ENCODE measurements around the gene FANCE.
"Not testable (repeated sequence)": the region's sequence is repeated elsewhere in the genome, so short reads cannot be mapped to it uniquely, and the experiment has no call there.

Gene FANCE

GRCh38 chr6:35496841-35497570 lies 44.9 kb downstream of the FANCE start, which contains the start of gene TEAD3:
Gene TEAD3, minus strand, starts transcription at chr6:35497079.
- DNase-seq (ENCODE audit: low read depth in 2 of 2, low spot score in 1 of 2) = peak in 1 of 2 donors; percentile 18

GRCh38 chr6:35497571-35498421 lies 45.7 kb downstream of the FANCE start:
- peak in 1 of 2 donors; percentile 20 for DNase-seq (ENCODE audit: low read depth in 2 of 2, low spot score in 1 of 2)

- DNase-seq (ENCODE audit: low read depth in 2 of 2, low spot score in 1 of 2) = no peak
These were observed 46.4 kb downstream of the FANCE start for GRCh38 chr6:35498422-35499067.

DNA sequence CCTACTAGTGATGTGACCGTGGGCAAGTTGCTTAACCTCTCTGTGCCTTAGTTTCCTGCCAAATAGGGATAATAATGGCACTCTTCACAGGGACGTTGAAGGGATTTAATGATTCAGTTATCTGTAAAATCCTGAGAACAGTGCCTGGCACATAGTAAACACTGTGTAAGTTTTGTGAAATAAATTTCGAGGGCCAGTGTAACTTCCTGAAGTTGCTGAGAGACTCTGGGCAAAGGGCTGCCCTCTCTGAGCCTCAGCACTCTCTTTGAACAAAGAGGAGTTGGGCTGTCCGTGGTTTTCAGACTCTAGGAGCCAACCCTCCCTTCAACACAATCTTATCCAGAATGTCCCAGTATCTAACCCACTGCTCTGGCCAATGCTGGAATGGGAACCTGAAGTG lies 47.2 kb downstream of the FANCE start:
- no peak for DNase-seq (ENCODE audit: low read depth in 2 of 2, low spot score in 1 of 2)

- no peak for DNase-seq (ENCODE audit: low read depth in 2 of 2, low spot score in 1 of 2)
These were observed 48.6 kb downstream of the FANCE start for GRCh38 chr6:35500782-35501181.

- no peak for DNase-seq (ENCODE audit: low read depth in 2 of 2, low spot score in 1 of 2)
These were observed 49.6 kb downstream of the FANCE start for GRCh38 chr6:35501784-35502183.

GRCh38 chr6:35503534-35503933 lies 51.4 kb downstream of the FANCE start:
- no peak for DNase-seq (ENCODE audit: low read depth in 2 of 2, low spot score in 1 of 2)

DNA sequence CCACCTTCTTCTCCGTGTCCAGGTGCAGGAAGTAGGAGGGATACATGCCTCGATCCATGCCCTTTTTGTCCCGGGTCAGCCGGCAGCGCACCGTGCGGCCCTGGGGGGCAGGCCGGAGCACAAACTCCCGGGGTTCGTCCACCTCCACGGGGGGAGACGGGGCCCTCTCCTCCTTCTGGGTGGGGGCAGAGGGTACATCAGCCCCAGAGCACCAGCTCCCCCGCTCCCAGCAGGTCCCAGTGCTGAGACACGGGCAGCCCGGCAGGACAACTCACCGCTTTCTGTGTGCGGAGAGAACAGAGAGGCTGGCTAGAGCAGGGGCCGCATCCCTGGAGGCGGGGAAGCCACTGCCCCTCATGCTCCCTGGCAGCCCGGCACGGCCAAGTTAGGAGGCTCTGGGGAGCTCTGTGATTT lies 53.9 kb downstream of the FANCE start:
- DNase-seq (ENCODE audit: low read depth in 2 of 2, low spot score in 1 of 2) = no peak

DNA sequence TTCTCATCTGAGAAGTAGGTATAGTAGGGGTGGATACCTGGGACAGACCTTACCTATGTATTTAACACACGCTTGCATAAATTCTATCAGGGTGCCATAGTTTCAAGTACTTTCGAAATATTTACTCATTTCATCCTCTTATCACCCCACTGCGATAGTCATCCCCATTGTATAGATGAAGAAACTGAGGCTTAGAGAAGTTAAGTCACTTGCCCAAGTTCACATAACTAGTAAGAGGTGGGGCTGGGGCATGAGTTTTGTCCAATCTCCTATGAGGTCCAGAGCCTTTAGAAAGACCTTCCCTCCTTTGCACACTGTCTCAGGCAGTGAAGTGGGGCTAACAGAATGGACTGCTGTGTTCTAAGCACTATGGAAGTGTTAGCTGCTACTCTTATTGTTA lies 54.4 kb downstream of the FANCE start:
- no peak for DNase-seq (ENCODE audit: low read depth in 2 of 2, low spot score in 1 of 2)

DNA sequence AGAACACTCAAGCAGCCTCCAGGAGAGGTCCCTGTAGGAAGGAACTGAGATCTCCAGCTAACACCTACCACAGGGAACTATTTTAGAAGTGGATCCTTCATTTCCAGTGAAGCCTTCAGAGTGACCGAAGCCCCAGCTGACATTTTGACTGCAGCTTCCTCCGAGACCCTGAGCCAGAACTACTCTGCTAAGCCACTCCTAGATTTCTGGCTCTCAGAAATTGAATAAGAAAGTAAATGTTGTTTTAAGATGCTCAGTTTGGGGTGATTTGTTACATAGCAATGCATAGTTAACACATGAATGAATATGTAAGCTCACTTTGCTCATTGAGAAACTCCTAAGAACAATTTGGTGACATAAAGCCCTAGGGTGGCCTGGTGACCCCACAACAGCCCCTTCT lies 55.1 kb downstream of the FANCE start:
- DNase-seq (ENCODE audit: low read depth in 2 of 2, low spot score in 1 of 2) = no peak

DNA sequence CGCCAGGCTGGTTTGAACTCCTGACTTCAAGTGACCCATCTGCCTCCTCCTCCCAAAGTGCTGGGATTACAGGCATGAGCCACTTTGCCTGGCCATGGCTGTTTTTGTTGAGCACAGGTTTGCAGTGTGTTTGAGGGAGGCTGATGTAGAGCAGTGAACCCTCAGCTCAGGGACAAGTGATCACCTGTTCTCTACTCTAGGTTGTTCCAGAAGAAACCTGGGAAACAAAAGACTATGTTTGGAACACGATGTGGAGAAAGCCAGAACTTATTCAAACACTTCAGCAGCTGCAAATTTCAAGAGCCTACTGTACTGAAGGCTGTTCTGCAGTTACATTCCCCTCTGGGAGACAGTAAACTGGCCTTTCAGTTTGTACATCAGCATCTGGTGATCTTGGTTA lies 55.9 kb downstream of the FANCE start:
- DNase-seq (ENCODE audit: low read depth in 2 of 2, low spot score in 1 of 2) = no peak

- DNase-seq (ENCODE audit: low read depth in 2 of 2, low spot score in 1 of 2) = no peak
These were observed 56.4 kb downstream of the FANCE start for GRCh38 chr6:35508542-35508941.

DNA sequence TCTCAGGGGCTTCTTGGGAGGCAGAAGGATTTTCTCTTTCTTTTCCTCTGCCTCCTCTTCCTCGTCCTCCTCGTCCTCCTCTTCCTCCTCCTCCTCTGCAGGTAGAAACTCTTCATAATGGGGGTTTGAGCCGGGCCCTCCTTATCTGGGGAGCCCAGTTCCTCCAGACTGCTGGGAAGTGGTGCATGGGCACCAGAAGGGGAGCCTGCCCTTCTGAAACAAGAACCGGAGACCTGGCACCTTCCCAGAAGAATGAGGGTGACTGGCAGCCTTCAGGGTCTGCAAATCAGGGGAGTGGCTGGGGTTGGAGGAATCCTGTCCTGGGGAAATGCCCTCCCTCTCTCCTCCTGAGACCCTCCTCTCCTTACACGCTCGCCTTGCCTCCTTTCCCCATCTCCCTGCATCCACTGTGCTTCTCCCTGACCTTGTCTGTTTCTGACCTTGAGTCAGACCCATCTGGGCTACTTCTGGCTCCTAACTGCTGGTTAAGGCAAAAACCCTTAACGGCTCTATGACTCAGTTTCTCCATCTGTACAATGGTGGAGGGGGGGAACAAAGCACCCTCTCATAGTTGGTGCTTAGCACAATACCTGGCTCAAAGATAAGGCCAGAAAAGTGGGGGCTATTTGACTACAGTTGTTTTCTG lies 58.9 kb downstream of the FANCE start:
- DNase-seq (ENCODE audit: low read depth in 2 of 2, low spot score in 1 of 2) = no peak

DNA sequence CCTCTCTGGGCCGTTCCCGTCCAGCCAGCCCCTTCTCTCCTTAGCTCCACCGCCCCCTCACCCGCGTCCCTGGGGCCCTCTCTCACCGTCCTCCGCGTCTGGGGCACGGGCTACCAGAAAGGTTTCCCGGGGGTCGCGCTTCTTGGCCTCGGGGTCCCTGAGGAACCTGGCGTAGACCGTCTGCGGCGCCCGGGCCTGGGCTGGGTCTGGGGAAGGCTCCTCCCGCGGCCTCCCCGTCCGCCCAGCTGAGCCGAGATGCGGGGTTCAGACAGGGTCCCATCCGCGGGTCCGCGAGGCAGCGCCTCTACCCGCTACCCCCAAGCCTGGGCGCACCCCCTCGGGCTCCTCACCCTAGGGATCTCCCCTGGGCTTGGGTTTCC lies 59.4 kb downstream of the FANCE start:
- DNase-seq (ENCODE audit: low read depth in 2 of 2, low spot score in 1 of 2) = no peak

GRCh38 chr6:35512006-35512405 lies 59.9 kb downstream of the FANCE start:
- no peak for DNase-seq (ENCODE audit: low read depth in 2 of 2, low spot score in 1 of 2)

DNA sequence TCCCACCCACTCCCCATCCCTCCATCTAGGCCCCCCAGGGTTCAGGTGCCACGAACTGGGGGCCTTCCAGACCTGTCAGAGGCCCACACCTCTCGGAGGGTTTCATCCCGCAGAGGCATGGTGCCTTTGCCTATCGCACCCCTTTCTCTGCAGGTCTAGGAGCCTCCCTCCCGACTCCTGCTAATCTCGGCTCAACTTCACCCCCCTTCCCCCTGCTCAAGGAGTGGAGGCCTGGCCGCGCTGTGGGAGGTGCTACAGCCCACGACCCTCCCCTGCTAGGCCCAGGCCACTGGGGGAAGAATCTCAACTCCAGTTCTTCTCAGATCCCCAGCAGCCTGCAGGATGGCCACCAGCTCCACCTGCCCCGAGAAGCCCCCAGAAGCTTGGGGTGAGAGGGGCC lies 60.6 kb downstream of the FANCE start, which contains the start of gene TULP1:
TSS of gene TULP1 (minus strand) at position 157 of the 400 bp plus-strand sequence. CDS start at position 119, 38 bp downstream.
- no peak for DNase-seq (ENCODE audit: low read depth in 2 of 2, low spot score in 1 of 2)

DNA sequence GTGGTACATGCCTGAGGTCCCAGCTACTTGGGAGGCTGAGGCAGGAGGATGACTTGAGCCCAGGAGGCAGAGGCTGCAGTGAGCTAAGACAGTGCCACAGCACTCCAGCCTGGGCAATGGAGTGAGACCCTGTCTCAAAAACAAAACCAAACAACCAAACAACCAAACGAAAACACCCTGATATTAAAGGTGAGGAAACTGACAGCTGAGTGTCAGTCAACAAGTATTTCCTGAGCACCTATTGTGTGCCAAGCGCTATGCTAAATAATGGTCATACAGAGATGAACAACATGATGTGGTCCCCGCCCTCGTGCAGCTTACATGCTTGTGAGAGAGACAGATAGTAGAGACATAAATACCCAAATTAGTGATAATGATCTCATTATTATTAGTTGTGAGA lies 62.4 kb downstream of the FANCE start:
- DNase-seq (ENCODE audit: low read depth in 2 of 2, low spot score in 1 of 2) = no peak

GRCh38 chr6:35515939-35516338 lies 63.8 kb downstream of the FANCE start:
- not testable (repeated sequence) for DNase-seq (ENCODE audit: low read depth in 2 of 2, low spot score in 1 of 2)
